HG02642 (cell line): ENCODE results near the gene OR10A6.

Source experiments
- ATAC-seq: cut with Tn5 transposase; IDR thresholded peaks from one replicate; pipeline ENCODE4 v1.9.1; 2021; ENCODE audit warnings: mild to moderate bottlenecking; ENCODE audit not compliant: unreplicated experiment, poor library complexity

OR10A6 gene

GRCh38 chr11:7911011-7911410 lies 20.1 kb downstream of the OR10A6 start:
- no peak for ATAC-seq

- no peak for ATAC-seq
Measured at GRCh38 chr11:7910286-7910788, 20.7 kb downstream of the OR10A6 start.

DNA sequence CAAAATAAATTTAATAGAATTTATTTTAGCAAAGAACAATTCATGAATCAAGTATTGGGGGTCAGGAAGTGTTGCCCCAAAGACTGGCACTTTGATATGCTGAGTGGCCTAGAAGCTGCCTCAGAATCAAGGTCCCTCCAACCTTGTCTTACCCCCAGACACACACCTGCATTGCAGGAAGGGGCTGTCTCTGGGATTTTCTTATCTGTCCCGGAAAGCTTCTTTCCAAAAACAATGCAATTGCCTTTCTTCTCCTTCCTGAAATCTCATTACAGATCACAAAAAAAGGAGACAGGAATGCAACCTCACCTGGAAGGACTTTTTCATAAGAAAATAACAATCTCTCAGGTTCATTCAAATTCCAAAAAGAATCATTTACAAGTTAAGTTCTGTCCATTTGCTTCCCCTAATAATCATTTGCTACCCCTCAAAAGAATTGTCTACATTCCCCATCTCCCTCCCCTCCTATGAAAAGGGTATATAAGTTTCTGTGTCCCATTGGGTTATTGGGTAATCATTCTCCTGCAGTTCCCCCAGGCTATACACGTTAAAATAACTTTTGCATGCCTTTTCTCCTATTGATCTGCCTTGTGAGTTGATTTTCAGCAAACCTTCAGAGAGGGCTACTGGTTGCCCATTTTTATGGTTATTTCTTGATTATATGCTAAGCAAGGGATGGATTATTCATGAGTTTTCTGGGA lies 21.3 kb downstream of the OR10A6 start:
- ATAC-seq, result no peak

GRCh38 chr11:7907121-7907520 lies 23.9 kb downstream of the OR10A6 start:
- ATAC-seq, result no peak

GRCh38 chr11:7906481-7906880 lies 24.6 kb downstream of the OR10A6 start:
- ATAC-seq, result no peak

DNA sequence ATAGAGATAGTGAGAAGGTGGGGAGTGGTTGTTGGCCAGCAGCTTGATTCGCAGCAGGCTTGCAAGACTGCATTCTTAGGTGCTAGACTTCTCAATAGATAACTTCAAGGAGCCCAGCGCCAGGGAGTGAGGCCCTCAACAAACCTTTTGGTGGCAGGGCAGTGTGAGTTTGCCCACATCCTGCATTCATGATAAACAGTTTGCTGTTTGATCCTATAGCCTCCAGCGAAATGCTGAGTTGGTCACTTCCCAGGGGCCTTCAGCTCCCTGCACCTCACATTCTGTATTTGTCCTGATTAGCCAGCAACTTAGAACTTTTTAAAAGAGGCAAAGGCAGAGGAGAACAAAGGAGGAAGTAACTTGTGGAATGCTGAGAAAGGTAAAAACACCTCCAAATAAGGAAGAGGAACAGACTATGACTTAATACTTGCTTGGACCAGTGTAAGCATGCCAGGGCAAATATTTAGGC lies 25.1 kb downstream of the OR10A6 start:
- no peak for ATAC-seq

DNA sequence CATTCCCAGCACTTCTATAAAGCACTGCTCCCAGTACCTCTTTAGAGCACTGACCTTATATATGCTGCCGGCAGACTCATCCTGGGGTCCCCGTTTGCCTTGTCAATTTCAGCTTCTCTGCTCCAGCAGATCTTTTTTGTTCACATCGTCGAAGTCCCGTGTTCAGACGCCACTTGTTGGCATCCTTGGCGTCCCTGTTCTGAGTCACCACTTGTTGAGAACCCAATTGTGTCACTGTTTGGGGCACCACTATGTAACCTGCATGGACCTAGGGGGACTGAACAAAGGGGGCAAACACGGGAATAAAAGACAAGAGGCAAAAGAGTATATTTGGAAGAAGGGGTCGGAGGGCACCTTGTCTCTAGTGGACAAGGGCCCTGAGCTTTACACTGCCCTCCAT lies 25.5 kb downstream of the OR10A6 start:
- ATAC-seq, result no peak

DNA sequence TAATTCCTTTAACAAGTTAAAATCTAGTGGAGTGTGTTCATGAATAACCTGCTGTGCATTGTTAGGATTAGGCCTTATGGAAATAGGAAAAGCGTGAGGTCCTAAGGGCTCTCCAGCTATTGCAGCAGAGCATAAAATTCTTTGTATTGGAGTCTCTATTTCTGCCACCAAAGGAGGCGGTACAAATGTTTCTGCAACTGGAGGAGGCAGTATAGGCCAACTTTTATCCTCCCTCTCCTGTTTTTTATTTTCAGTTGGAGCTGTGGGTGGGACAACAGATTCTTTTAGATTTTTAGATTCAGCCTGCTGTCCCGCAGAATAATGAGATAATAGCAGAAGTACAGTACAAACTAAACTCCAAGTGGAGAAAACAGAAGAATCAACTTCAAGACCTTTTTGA lies 26.2 kb downstream of the OR10A6 start:
- no peak for ATAC-seq

DNA sequence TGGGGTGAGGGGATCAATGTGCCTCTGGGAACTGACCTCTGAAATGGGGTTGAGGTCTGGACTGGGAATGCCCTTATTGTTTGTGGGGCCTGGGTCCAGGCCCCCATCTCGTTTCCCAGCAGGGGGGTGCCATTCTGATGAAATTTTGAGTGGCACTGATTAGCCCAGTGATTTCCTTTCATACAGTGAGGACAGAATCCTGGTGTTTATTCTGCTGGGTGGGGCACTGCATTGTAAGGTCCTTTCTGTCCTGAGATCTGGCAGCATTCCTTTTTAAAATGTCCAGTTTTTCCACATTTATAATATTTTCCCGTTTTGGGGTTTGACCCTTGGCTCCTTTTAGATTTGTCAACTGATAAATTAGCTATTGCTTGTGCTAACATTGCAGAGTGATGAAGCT lies 27.1 kb downstream of the OR10A6 start:
- no peak for ATAC-seq

GRCh38 chr11:7901319-7901854 lies 29.7 kb downstream of the OR10A6 start:
- no peak for ATAC-seq

DNA sequence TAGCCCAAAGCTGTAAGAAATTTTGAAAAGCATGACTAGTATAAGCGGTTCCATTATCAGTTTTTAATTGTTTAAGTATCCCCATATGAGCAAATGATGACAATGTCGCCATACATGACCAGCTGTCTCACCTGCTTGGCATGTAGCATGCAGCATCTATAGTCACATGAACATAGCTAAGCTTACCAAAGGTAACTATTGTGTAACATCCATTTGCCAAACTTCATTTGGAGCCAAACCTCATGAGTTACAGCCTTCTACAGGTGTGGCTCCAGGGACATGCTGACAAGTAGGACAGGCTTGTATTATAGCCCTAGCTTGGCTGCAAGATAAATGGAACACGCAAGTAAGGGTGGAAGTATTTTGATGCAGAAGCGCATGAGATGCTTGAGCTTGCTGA lies 30.4 kb downstream of the OR10A6 start:
- no peak for ATAC-seq

- ATAC-seq, result no peak
Measured at GRCh38 chr11:7899418-7899817, 31.6 kb downstream of the OR10A6 start.

GRCh38 chr11:7898666-7899283 lies 32.3 kb downstream of the OR10A6 start:
- no peak for ATAC-seq

GRCh38 chr11:7896009-7896785 lies 34.9 kb downstream of the OR10A6 start:
- no peak for ATAC-seq

DNA sequence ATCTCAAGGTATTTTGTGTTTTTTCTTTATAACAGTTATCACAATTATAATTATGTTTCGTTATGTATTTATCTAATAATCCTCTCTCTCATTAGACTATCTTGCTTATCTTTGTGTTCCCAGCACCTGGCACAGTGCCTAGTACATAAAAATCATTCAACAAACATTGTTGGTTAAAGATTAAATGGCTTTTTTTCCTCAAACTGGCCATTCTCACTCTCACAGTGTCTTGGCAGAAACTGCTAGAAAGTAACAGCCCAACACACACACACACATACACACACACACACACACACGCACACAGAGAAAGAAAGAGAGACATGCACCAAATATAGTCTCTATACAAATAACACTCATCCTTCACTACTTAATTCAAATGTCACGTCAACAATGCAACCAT lies 36.8 kb downstream of the OR10A6 start:
- no peak for ATAC-seq

- ATAC-seq, result no peak
Measured at GRCh38 chr11:7893796-7894195, 37.3 kb downstream of the OR10A6 start.

DNA sequence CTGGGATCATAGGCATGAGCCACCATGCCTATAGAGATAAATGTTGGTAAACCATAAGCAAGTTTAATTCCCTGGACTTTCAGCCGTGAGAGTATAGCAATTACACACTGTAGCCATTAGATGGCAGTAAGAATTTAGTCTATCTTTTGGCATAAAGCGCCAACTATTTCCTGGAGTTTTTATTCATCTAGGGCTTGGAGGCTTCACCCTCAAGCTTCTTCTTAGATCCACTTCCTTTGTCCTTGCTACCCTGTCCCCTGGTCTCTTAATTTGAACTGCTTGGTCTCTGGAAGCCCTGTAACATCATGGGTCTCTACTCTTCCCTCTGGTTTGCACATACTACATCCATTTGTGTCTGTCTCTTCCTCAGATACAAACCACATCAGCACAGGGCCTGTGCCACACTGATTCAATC lies 38.2 kb downstream of the OR10A6 start:
- peak; percentile 59 for ATAC-seq

- peak; percentile 60 for ATAC-seq
Measured at GRCh38 chr11:7892059-7892699, 38.9 kb downstream of the OR10A6 start.

DNA sequence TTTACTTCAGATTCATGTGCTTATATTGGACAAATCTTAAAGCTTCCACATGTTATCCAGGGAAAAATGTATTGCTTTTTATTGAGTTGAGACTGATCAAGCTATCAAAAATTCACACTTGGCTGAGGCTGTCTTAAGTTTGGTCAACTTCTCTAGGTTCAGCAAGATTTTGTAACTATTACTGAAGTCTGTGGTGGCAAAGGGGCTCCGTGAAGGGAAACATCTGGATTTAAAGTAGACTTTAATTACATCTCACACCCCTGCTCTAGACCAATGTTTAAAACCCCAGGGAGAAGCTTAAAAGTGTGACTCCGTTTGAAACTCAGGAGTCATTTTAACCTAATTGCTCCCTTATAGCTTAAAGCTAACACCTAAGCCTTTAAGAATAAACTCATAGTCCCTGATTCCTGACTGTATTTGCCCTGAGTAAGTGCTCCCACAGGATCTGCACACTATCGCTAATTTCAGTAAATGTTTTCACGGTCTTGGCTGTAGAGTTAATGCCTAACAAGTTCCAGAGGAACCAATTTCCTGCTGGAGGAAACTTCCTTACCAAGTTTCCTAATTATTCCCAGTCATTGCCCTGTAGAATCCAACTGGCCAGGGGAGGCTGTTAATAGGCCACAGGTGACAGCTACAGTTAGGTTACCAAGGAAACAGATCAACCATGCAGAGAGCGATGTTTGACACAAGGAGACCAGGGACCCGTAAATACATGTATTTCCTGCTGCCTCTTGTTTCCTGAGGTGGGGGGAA lies 40.5 kb downstream of the OR10A6 start:
- no peak for ATAC-seq

GRCh38 chr11:7889985-7890384 lies 41.1 kb downstream of the OR10A6 start:
- peak; percentile 40 for ATAC-seq
